Skeletal muscle cell (primary cell): Measurements from ENCODE around the gene LCP1.

Experiments used
- DNase-seq: peaks from one replicate; pipeline ENCODE4 v3.0.0-alpha.2; 2010; ENCODE audit warnings: low read depth
- H3K4me3 ChIP-seq: 2 replicates; pipeline ENCODE4 v1.5.1; 2011; ENCODE audit warnings: low read depth, mild to moderate bottlenecking, control low read depth, low read length, moderate library complexity

Gene LCP1

DNA sequence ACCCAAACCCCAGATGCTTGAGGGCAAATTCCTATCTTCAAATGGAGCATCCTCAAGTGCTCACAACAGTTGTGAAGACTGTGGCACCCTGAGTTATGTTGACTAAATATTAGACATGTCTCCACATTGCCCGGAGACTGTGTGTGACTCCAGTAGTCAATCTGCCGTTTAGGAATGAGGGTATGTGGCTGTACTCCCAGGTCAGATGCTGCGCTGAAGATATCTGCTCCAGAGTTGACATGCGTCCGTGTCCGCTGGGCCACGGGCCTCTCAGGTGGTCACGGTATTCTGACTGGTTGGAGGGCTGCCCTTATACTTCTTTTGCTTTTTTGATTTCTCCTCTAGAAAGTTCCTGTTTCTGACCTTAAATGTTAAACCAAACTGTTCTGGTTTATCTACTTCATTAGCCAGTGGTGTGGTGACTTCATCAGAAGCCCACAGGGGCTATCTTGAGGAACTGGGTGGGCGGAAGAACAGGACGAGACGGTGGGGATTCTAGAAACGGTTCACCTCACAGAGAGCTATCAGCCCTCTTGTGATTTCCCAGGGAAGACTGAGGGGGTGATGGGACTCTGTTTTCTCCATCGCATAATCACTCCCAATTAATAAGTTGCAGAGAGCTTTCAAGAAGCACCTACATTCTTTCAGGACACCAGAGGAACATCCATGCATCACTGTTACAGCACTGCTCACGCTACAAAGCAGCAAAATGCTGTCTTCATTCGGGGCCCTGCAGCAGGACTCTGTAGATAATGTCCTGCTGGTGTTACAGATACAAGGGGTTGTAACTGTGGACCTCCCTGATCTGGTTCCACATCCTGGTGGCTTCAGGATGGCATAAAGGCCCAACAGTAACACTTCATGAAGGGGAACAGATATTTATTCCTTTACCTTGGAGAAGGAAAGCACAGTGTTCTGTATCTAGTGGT is 1.3 kb upstream of the LCP1 start:
- DNase-seq, result no peak
- H3K4me3 ChIP-seq, result no peak overlapping the region

DNA sequence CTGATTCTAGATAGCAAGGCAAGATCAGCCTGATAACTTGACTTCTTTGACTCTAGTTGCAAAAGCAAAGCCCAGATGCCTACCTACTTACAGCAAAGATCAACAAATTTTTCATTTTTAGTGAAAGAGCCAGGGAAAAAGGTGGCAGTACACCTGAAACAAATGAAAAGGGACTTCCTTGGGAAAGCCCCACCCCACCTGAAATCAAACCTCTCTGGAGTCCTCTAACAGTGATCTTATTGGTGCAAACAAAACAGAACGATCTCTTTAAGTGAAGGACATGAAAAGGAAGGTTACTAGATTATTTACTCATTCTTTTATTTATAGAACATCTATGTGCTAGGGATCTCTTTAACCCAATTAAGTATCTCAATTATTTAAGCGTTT is 507 bp upstream of the LCP1 start:
- DNase-seq, result no peak
- no peak overlapping the region for H3K4me3 ChIP-seq

DNA sequence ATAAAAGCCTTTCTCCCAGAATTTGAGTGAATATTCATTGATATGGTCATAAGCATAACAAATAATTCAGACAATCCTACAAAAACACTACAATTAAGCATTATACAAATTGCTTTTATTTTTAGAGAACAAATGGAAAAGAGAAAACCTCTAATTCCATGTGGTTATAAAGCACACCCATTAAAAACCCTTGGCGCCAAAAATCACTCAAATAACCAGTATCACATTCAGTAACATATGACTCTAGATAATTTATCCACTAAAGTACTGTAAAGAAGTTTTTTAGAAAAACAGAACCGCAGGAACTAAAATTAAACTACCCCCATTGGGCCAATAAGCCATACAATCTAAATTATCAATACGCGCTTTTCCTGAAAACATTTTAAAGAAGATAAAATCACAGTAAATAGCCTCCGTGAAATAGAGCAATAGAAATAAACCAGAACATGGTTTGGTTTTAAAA is 569 bp downstream of the LCP1 start:
- DNase-seq, result no peak
- H3K4me3 ChIP-seq, result no peak overlapping the region

DNA sequence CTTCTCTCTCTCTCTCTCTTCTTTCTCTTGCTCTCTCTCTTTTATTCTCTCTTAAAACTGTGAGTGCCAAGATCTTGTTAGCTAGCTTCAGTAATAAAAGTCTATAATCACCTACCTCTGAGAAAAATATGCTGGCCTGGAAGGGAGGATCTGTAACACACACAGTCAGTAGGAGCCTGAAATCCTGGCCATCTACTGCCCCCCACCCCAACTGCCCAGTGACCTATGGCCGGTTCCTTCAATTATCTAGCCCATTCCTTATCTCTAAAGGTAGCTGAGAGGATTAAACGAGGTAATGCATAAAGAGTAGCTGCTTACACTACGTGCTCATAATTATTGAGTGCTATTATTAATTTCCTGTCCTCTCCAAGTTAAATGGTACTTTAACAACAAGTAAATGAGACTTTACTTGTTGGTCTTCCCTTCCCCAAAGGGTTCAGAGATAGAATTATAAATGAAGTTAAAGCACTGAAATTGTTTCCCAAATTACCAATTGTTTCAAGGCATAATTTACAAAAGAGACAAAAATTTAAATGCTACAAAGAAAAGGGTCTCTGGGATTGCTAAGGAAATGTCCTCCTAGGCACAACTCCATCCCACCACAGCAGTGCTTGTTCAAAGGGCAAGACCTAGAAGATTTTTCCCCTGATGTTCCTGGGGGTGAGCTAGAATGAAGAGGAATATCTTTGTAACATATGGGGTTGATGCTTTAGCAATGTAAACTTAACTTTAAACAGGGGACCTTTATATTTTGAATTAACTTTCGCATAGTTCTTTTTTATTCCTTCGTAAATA is 1.8 kb downstream of the LCP1 start:
- no peak for DNase-seq
- no peak overlapping the region for H3K4me3 ChIP-seq

DNA sequence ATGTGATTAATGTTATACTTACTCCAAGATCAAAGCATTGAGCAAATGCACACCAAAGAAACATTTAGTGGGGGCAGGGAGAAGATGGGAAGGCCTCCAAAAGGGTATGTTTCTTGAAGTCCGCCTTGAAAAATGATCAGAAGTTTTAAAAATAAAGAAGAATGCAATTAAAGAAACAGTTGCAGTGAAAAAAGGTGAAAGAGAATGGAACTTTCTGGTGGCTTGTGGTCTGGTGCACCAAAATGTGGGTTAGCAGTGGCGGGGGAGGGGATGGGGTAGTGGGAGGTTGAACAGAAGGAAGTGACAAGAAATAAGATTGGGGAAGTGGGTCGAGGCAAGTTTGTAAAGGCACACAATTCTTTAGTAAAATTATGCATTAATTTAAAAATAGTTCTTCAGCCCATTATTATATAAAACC is 2.5 kb downstream of the LCP1 start:
- no peak overlapping the region for H3K4me3 ChIP-seq
- no peak for DNase-seq

DNA sequence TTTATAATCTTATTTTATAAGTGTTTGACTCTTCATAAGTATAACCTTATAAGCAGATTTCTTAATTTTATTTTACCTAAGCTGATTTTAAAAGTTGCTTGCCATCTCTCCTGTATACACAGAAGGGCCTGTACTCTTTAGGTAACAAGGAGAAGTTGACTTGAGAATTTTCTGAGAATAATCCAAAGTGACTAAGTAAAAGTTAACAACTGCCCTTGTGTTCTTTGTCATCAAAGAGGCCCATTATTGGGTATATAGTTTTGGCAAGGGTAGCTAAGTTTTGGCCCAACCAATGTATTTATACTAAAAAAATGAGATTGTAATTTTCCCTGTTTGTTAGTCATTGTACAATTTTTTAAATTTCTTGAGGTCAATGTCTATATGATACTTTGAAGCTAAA is 3.2 kb downstream of the LCP1 start:
- no peak overlapping the region for H3K4me3 ChIP-seq
- no peak for DNase-seq

DNA sequence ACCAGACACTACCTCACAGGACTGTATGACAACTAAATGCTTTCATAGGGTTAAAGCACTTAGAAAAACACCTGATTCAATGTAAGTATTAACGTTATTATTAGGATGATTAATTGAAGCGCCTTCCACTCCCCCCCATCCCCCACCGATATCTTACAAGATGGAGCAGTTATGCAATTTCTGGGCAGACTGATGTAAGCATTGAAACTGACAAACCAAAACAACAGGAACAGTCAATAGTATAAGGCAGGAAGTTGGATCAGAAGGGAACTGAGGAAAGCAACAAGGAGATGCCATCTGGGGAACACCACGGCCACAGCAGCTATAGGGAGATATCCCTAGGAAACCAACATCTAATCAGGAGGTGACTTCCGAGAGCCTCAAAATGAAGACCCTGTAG is 3.8 kb downstream of the LCP1 start:
- H3K4me3 ChIP-seq, result no peak overlapping the region
- no peak for DNase-seq

DNA sequence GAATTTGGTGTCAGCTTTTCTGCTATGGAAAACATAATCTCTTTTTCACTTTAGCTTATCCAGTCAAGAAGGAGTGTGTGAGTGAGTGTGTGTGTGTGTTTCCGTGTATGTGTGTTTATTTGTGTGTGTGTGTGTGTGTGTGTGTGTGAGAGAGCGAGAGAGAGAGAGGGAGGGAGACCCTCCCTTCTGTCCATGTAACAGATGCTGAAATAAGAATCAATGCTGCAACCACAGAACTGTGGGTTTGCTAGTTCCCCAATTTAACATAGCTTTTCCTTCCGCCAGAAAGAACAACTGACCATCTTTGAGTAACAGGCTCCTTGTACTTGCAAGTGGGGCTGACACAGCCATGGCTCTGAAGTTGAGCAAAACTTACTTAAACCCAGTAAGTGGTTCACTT is 5.2 kb downstream of the LCP1 start:
- no peak overlapping the region for H3K4me3 ChIP-seq
- no peak for DNase-seq

DNA sequence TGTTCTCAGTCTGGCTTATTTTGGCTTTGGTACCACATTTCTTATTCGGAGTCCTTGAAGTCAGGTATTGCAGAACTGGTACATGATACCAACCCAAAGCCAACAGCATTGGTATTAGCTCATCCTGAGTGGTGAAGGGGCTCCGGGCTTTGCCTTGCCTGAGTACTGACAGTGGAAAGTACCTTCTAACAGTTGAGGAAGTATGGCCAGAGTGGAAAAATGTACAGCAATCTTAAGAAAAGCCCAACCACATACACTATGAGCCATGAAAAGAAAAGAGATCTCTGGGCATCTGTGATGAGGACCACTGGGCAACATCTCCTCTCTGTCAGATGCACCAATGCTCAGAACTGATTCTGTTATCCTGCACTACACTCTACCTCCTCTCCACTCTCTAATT is 8.3 kb downstream of the LCP1 start:
- DNase-seq, result no peak
- no peak overlapping the region for H3K4me3 ChIP-seq

DNA sequence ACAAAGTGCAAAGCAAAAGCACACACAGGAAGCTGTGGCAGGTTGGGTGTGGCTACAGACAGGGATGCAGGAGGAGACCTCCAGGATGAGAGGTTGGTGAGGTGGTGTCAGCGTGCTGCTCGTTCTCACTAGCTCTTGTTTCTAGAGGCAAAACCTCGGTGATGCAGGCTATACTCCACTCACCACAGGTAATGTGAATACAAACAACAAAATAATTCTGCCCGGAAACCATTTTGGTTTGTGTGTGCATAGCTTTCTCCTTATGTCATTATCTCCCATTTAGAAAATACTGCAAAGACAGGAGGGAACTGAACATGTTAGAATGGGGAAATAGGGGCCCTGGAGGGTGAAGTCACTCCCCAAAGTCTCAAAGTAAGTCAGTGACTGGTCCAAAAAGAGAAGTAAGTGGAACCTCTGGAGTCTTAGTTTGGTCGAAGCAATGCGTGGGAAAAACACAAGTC is 9.4 kb downstream of the LCP1 start:
- no peak overlapping the region for H3K4me3 ChIP-seq
- DNase-seq, result no peak

DNA sequence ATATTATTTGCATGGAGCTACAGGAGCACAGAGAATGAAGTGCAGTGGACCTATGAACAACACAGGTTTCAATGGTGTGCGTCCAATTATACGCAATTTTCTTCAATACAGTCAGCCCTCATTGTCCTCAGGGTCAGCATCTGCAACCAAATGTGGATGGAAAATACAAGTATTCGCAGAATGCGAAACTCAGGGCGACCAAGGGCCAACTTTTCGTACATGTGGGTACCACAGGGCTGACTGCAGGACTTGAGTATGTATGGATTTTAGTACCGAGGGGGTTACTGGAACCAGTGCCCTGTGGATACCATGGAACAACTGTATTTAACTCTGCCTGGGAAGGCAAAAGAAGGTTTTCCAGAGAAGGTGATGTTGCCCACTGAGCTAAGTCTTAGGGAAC is 10.2 kb downstream of the LCP1 start:
- DNase-seq, result no peak
- no peak overlapping the region for H3K4me3 ChIP-seq

DNA sequence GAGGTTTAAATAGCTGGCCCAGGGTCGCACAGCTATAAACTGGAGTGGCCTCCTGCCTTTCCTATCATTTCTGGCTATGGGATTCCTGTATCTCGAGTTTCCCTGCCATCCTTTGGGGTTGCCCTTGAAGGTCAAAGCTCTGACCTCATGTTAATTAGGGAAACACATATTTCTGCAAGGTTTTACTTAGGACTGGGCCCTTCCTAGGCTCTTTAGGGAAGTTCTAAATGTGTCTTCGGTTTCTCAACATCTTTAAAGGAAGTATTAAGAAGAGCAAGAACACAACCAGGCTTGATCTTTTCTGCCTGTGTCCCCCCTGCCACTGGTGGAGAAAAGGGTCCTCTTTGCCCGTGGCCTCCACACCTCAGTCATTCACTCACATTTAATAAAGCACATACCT is 10.8 kb downstream of the LCP1 start:
- no peak overlapping the region for H3K4me3 ChIP-seq
- DNase-seq, result no peak

DNA sequence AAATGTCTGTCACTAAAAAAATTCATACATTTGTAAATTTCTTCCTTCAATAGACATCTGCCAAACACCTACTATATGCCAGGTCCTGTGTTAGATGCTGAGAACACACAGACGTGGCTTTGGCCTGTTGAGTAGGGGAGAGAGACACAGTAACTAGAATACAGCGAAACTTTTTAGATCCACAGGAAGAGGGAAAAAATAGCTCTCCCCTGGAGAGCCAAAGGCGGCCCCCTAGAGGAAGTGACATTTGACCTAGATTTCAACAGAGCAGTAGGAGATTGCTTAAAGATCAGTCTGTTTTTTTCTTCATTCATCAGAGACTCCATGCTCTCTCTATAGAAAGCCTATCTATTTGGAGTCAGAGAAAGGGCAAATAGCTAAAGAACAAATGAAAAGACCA is 11.3 kb downstream of the LCP1 start:
- no peak overlapping the region for H3K4me3 ChIP-seq
- peak; percentile 32 for DNase-seq

DNA sequence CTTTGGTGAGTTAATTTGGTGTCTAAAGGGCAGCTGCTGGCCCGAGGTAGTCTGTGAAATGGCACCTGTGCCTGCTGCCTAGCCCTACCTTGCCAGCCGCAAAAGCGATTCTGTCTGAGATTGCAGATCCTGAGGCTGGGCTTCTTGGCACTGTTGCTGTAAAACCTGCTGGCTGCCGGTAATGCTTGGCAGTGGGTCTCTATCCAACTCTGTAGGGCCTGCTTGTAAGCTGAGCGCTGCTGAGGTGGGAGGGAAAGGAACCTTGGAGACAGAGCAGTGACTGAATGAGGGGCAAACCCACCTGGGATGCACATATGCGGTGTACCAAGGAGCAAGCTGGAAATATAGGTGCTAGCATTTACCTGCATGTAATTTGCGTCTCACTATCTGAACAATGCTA is 11.7 kb downstream of the LCP1 start:
- no peak for DNase-seq
- no peak overlapping the region for H3K4me3 ChIP-seq

DNA sequence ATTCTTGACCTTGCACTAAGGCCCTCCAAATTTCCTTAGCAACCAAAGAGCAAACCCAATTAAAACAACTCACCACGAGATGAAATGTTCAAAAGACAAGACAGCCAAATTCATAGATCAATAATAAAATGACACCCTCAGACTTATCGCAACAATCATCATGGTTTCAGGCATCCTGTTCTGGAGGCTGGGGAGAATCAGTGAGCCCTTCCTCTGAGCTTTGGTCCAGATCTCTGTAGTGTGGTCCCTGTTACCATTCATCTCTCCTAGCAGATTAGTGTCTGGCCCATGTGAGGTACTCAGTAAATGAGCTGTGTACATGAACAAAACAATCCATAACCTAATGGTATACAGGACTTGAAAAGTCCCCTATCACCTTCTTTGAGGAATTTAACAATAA is 12.2 kb downstream of the LCP1 start:
- H3K4me3 ChIP-seq, result no peak overlapping the region
- no peak for DNase-seq

DNA sequence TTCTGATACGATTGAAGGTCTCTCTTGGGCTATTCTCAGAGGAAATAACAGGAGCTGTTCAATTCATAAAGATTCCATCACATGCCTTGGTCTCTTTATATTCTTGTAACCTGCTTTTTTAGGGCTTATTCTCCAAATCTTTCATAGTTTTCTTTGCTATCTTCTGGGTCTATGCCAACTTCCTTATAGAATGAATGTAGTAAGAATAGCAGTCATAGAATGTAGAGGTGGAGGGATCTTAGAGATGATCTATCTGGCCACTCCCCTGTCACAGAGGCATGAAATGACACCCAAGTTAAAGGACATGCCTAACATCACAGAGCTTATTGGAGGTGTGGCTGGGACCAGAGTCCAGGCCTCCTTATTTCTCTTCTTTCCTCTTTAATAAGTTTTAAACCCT is 13.2 kb downstream of the LCP1 start:
- H3K4me3 ChIP-seq, result no peak overlapping the region
- DNase-seq, result no peak

DNA sequence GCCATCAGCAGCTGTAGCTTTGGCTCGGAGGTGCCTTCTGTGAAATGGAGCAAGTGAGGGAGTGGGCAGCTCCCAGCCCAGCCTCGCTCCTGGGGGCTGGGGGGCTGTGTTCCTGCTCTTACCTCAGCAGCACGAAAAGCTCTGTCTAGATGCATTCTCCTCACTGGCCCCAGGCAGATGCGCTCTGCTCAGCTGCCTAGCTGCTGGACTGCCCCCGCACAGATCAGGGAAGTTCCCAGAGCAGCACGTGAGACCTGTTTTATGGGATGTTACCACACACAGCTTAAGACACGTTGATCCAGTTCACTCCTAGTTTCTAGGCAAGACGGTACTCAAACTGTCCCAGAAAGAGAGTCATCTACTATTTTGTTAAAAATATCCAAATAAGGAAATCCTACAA is 13.6 kb downstream of the LCP1 start:
- DNase-seq, result peak; percentile 81
- no peak overlapping the region for H3K4me3 ChIP-seq

DNA sequence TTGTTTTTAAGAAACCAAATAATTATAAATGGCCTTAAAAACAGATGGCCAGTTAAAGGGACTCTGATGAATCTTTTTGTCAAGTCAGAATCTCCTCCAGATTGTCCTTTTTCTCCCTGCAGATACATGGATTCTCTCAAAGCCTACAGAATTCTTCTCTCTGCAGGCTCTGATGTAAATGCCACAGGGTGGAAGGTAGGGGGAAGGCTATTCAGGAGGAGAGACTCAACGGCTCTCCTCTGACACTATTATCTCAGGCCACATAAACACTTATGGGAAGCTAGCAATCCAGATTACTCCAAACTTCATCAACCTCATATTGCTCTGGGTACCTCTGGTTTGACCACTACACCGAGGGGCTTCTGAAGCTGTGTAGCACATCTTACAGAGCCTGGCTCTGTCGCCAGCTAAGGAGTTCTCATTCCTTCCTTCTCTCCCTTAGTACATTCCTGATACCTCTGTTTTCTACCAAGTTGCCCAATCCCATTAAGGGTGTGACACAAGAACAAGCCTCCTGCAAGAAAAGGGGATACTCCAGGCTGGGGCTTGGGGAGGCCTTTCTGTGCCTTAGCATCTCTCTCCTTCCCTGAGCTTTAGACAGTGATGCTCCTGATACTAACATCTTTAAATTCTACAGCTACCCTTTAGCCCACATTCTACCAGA is 14.9 kb downstream of the LCP1 start:
- H3K4me3 ChIP-seq, result no peak overlapping the region
- DNase-seq, result no peak

DNA sequence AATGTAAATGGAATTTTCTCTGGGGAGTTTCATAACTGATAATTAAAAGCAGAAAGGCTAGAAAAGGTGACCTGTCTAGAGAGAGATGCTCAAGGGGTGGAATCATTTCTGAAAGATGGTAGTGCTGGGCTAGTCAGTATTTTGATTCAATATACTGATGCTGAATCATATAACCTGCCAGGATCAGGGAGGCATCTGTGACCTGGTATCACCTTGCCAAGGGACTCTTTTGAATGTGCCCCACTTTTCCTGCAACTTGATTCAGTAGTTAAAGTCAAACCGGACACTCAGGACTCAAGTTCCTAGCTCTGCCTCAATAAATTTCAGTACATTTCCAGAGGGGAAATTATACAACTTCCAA is 15.8 kb downstream of the LCP1 start:
- no peak overlapping the region for H3K4me3 ChIP-seq
- DNase-seq, result no peak

DNA sequence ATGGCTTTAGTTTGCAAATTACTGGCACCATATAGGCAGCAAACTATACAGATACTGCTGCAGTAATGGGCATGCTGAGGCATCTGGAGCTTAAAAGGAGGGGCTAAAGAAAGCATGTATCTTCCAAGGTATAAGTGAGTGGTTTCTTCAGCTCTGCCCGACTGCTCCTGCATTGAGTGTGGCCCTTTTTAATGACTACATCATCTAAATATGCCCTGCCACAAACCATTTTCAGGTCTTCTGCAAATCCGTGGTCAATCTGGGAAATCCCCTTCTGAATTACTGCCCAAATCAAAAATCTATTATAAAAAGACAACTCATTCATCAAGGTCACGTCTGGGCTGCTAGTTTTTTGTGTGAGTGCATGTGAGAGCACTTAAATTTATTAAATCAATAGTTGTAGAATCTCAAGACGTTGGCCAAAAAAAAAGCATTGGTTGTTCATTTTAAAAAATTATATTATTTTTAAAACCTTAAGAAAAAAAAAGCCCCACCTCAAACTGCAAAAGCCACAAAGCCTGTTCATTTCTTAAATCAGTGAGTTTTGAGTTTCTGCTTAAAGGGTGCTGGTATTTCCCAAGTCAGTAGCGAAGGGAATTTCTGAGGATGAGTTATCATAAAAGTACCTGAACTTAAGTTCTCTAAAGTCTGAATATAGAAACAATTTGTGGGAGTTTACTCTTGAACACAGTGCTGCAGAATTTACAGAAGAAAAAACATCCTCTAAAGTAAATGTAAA is 16.3 kb downstream of the LCP1 start:
- no peak for DNase-seq
- no peak overlapping the region for H3K4me3 ChIP-seq
